Measurements from ENCODE around the gene NXPH1.

DNA sequence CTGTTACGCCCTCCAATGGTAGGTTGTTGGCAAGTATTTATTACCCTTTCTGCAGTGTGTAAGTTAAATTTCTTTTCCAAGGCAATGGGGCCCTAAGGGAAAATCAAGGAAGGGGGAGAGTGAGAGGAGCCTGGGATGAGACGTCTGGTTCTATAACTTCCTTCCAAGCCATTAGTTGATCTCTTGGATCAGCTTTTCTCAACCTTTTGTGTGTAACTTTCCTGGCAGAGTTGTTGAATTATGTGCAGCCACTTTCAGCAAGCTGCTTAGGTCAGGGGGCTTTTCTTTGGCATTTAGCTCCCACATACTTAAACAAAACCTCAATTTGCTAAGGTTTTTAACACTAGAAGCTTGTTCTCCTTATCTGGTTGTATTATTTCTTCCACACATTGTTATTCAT is 127.1 kb downstream of the NXPH1 start:
- TF ChIP-seq POLR2A (IDR thresholded peaks at IDR 0.05) (no peak), CTCF (IDR thresholded peaks at IDR 0.05) (no peak), POLR2AphosphoS5 (IDR thresholded peaks at IDR 0.05) (no peak)
